ENCODE measurements around the gene RPTOR.

GRCh38 chr17:80822021-80822699, 277.5 kb downstream of the RPTOR start:
- TF ChIP-seq, protein P1, sequence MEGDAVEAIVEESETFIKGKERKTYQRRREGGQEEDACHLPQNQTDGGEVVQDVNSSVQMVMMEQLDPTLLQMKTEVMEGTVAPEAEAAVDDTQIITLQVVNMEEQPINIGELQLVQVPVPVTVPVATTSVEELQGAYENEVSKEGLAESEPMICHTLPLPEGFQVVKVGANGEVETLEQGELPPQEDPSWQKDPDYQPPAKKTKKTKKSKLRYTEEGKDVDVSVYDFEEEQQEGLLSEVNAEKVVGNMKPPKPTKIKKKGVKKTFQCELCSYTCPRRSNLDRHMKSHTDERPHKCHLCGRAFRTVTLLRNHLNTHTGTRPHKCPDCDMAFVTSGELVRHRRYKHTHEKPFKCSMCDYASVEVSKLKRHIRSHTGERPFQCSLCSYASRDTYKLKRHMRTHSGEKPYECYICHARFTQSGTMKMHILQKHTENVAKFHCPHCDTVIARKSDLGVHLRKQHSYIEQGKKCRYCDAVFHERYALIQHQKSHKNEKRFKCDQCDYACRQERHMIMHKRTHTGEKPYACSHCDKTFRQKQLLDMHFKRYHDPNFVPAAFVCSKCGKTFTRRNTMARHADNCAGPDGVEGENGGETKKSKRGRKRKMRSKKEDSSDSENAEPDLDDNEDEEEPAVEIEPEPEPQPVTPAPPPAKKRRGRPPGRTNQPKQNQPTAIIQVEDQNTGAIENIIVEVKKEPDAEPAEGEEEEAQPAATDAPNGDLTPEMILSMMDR (IDR thresholded peaks at IDR 0.05): no peak
- TF ChIP-seq POLR2AphosphoS5 (IDR thresholded peaks at IDR 0.05): no peak
